GM12801 (cell line): ENCODE measurements around the gene PLPP1.

Experiments
- CTCF ChIP-seq: IDR thresholded peaks from one replicate; pipeline ENCODE4 v1.5.1; 2011; ENCODE audit warnings: control low read depth; ENCODE audit not compliant: insufficient read length; ENCODE audit errors: extremely low read depth

PLPP1 gene

GRCh38 chr5:55575815-55576583, 41.2 kb upstream of the PLPP1 start:
- TF ChIP-seq CTCF = no peak

- no peak for TF ChIP-seq CTCF
These were observed 37.8 kb upstream of the PLPP1 start for GRCh38 chr5:55572600-55572999.

GRCh38 chr5:55572020-55572419, 37.3 kb upstream of the PLPP1 start:
- no peak for TF ChIP-seq CTCF

GRCh38 chr5:55570570-55570969, 35.8 kb upstream of the PLPP1 start:
- no peak for TF ChIP-seq CTCF

GRCh38 chr5:55570026-55570425, 35.3 kb upstream of the PLPP1 start:
- no peak for TF ChIP-seq CTCF

- no peak for TF ChIP-seq CTCF
These were observed 34.7 kb upstream of the PLPP1 start for GRCh38 chr5:55569513-55569865.

- no peak for TF ChIP-seq CTCF
These were observed 34.1 kb upstream of the PLPP1 start for GRCh38 chr5:55568654-55569512.
